Measurements from ENCODE around the gene ZC3H13. TPM values are rescaled to one million over a fixed set of nuclear protein-coding genes. Genes with fewer than 3 reads are reported as not detected.

ZC3H13 gene
- total and polyA plus RNA-seq, 2 of the 8 experiments (the other 6 are each of a cell fraction or from before 2014, with no cell fraction given), result 5.1 to 57.8 TPM

DNA sequence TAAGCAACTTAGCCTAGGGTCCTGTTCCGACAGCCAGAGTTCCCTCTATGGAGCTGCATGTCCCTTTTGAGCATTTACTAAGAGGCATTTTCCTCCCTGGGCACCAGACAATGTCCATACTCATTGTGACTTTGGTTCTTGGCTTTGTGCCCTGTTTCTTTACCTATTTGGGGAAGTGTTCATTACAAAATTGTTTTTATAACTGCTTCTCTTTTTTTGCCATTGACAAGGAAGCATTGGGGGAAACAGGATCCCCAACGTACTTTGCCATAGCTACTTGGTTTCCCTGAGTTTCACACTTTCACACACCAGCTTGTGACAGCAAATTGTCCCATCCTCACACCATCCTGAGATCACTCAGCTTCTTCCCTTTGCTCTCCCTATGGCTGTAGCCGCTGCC, 119.9 kb downstream of the ZC3H13 start:
- WGBS, 2 experiments (ENCODE audit: extremely low coverage in 1 of 2, insufficient coverage in 1 of 2, insufficient read length in 1 of 2, insufficient replicate concordance in 2 of 2, low coverage in 1 of 2, low lambda C conversion rate in 2 of 2, missing lambda C conversion rate in 1 of 2), result 91% methylated on average over 3 of the region's 3 CpGs; no CpG with 5 or more reads in 1 of the 2 experiments
- H2BK12ac ChIP-seq (ENCODE audit: low read depth, low read length), result no peak overlapping the region
- no peak overlapping the region for H3K27ac ChIP-seq (ENCODE audit: low read depth, low read length)
- POLR2A ChIA-PET (ENCODE audit: partially characterized antibody), result interaction anchor here (0.5 kb wide), 1 partner anchor 59 kb away, joined by 3 read pairs; no protein-coding TSS in a partner anchor
- H4K20me1 ChIP-seq (replicated peaks in 1 of 2; ENCODE audit: control insufficient read depth in 1 of 2, insufficient read depth in 2 of 2, low read length in 2 of 2), result no peaks in the 10 kb centered on the region
- no peak overlapping the region for H3K4ac ChIP-seq (replicated peaks; ENCODE audit: insufficient read length, low read depth, low read length)
- H2AFZ ChIP-seq (ENCODE audit: low read length), result no peak overlapping the region
- no peak overlapping the region for H4K5ac ChIP-seq (ENCODE audit: insufficient read length, low read depth, low read length)
- no peaks in the 10 kb centered on the region for H3K27me3 ChIP-seq (replicated peaks in 1 of 4; ENCODE audit: control insufficient read depth in 3 of 4, extremely low read depth in 1 of 4, insufficient read depth in 3 of 4, low read length in 3 of 4)
- no peak overlapping the region for H3K23ac ChIP-seq (ENCODE audit: insufficient read length)
- H3K56ac ChIP-seq (replicated peaks; ENCODE audit: insufficient read length, low read depth, low read length), result no peak overlapping the region
- no peaks in the 10 kb centered on the region for H3K9me3 ChIP-seq (ENCODE audit: insufficient read depth in 2 of 2, low read depth in 1 of 2, low read length in 1 of 2)
- H3K4me1 ChIP-seq (replicated peaks in 1 of 4; ENCODE audit: control insufficient read depth in 3 of 4, insufficient read depth in 4 of 4, low read length in 3 of 4), result no peaks in the 10 kb centered on the region
- H2BK15ac ChIP-seq (ENCODE audit: low read length), result no peak overlapping the region
- no peak overlapping the region for H2BK5ac ChIP-seq (ENCODE audit: low read depth, low read length)
- H3K18ac ChIP-seq (ENCODE audit: extremely low read depth, low read length), result no peak overlapping the region
- H4K91ac ChIP-seq (replicated peaks; ENCODE audit: insufficient read length, low read length), result no peak overlapping the region
- H3K14ac ChIP-seq (ENCODE audit: insufficient read length), result no peak overlapping the region
- no peak overlapping the region for H2BK20ac ChIP-seq (ENCODE audit: low read length)
- H3K23me2 ChIP-seq (ENCODE audit: low read depth, low read length), result no peaks in the 10 kb centered on the region; the same call in 1 of the 2 replicates
- no peak overlapping the region for H3K4me2 ChIP-seq (ENCODE audit: insufficient read depth in 1 of 2, low read depth in 2 of 2, low read length in 2 of 2)
- H2AK5ac ChIP-seq (ENCODE audit: low read depth, low read length), result no peak overlapping the region
- no peak overlapping the region for H3K4me3 ChIP-seq (ENCODE audit: extremely low read depth in 1 of 4, insufficient read depth in 2 of 4, low read depth in 3 of 4, low read length in 4 of 4)
- H3K79me1 ChIP-seq (ENCODE audit: low read depth, low read length), result no peaks in the 10 kb centered on the region
- no peak overlapping the region for H4K8ac ChIP-seq (ENCODE audit: extremely low read depth, insufficient read depth, low read length)
- no peaks in the 10 kb centered on the region for H3K79me2 ChIP-seq (ENCODE audit: control insufficient read depth in 1 of 2, insufficient read depth in 2 of 2, low read length in 2 of 2)
- no peaks in the 10 kb centered on the region for H3K36me3 ChIP-seq (ENCODE audit: control insufficient read depth in 2 of 4, insufficient read depth in 4 of 4, low read length in 3 of 4)
- no peak overlapping the region for H3K9ac ChIP-seq (replicated peaks in 1 of 4; ENCODE audit: extremely low read depth in 1 of 4, low read depth in 3 of 4, low read length in 3 of 4)
- TF ChIP-seq CBX5 (IDR thresholded peaks at IDR 0.05; ENCODE audit: low read depth, low read length) (no peak), TBP (IDR thresholded peaks at IDR 0.05; ENCODE audit: low read depth, low read length) (no peak), SIX5 (IDR thresholded peaks at IDR 0.05; ENCODE audit: low read depth, low read length) (no peak), HDAC2 (IDR thresholded peaks at IDR 0.05; ENCODE audit: borderline replicate concordance in 1 of 2, low read depth in 2 of 2, low read length in 2 of 2) (no peak), MAFK (IDR thresholded peaks at IDR 0.05; ENCODE audit: low read depth, low read length) (no peak)
- FAIRE-seq (no peak), DNase-seq (ENCODE audit: low read depth in 1 of 2, low spot score in 2 of 2) (no peak)
- H2BK120ac ChIP-seq (replicated peaks; ENCODE audit: low read depth, low read length), result no peak overlapping the region
- CTCF ChIA-PET (ENCODE audit: partially characterized antibody), result interaction anchor here (0.6 to 1.0 kb wide), 3 partner anchors 17 to 377 kb away, joined by 3 read pairs; no protein-coding TSS in a partner anchor

Data from H1 (cell line).